Measurements from ENCODE around the gene FADS6.
A peak's percentile ranks its signal among the peaks of the same experiment; 100 is the strongest.

FADS6 gene

DNA sequence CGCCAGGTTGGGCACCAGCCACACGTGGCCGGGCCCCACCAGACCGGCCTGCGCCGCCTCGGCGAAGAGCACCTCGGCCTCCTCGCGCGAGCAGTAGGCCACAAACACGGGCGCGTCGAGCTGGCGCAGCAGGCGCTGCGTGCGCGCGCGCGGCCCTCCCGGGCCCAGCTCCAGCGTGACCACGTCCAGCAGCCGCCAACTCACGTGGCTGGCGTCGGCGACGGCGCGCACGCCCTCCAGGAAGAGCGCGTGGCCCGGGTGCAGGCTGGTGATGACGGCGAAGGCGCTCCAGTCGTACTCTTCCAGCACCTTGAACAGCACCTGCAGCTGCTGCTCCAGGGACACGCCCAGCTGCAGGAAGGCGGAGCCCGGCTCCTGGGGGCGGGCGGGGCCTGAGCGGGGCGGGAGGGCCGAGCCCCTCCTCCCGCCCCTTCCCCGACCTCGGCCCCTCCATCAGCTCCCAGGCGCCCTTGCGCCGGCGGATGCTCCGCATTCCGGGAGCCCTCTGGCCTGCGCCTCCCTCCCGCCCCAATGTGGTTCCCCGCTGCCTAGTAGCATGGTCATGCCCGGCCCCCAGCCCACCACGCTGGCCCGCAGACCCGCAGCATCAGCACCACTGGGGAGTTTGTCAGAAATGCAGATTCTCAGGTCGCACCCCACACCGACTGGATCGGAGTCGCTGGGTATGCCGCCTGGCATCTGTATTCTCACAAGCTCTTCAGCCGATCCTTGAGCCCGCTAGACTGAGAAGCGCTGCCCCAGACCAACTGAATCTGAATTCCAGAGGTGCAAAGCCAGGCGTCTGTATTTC is 41.0 kb downstream of the FADS6 start:
- DNase-seq (ENCODE audit: low spot score) = peak; percentile 91

DNA sequence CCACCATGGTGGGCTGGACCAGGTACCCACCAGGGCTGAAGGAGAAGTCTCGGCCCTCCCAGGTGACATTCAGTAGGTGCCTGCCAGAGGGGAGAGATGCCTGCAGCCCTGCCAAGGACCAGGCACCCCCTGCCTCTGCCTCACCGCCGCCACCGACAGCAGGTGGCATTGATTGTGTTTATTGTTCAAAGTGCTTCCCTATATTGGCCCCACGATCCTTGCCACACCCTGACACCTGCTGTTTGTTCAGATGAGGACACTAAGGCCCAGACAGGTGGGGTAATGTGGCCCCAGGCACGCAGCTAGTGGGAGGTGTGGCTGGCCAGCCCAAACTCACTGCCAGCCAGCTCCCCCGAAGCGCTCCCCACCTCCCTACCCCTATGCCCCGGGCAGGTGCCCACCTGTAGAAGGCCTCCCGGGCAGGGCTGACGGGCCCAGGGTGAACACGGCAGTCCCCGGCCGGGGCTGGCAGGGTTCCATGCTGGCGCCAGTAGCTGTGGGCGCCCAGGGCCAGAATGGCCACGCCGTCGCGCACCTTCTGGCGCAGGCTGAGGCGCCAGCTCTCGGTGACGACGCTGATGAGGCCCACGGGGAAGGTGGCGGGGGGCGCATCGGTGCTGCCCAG is 41.7 kb downstream of the FADS6 start:
- no peak for DNase-seq (ENCODE audit: low spot score)

DNA sequence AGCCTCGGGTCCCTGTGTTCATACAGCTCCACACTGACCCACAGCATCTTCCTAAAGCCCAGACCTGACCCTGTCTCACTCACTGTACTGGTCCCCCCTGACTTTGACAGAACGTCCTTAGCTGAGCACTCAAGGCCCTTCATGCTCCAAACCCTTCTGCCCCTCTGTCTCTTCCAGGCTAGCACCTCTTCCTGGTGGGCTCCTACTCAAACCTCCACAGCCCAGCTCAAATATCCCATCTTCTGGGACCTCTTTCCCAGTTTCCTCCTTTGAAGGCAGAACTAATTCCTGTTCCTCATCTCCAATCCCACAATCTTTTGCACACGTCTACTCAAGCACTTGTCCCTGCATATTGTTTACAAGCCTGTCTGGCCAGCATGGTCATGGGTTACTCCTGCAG is 42.5 kb downstream of the FADS6 start:
- no peak for DNase-seq (ENCODE audit: low spot score)

DNA sequence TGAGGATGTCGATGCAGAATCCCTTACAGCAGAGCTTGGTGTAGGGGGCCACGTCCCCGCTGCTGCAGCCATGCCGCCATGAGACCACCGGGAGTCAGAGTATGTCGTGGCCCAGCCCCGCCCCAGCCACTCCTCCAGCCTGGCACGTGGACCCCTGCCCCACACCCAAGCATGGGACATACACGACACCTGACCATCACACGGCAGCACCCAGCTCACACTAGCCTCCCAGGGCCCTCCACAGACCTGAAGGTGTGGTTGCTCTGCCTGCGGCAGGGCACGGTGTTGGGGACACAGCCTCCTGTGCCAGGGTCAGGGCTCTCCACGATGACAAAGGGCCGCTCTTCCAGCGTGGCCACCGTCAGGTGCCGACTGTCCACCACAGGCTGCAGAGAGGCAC is 43.1 kb downstream of the FADS6 start:
- no peak for DNase-seq (ENCODE audit: low spot score)

DNA sequence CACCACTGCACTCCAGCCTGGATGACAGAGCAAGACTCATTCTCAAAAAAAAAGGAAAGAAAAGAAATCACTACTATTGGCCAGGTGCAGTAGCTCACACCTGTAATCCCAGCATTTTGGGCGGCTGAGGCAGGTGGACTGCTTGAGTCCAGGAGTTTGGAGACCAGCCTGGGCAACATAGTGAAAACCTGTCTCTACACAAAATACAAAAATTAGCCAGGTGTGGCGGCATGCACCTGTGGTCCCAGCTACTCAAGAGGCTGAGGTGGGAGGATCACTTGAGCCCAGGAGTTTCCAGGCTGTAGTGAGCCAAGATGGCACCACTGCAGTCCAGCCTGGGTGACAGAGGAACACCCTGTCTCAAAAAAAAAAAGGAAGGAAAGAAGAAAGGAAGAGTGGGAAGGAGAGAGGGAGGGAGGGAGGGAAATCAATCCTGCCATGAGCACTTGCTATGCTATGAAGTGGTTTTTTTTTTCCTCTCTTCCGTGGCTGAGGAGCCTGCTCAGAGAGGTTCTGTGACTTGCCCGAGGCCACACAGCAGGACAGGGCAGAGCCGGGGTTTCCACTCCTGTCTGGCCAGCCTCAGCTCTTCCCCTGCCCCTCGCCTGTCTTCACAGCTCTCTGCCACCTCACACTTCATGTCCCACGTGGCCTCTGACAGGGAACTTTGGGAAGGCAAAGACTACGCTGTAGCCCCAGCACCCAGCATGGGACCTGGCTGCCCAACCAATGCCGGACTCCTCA is 44.6 kb downstream of the FADS6 start:
- no peak for DNase-seq (ENCODE audit: low spot score)

DNA sequence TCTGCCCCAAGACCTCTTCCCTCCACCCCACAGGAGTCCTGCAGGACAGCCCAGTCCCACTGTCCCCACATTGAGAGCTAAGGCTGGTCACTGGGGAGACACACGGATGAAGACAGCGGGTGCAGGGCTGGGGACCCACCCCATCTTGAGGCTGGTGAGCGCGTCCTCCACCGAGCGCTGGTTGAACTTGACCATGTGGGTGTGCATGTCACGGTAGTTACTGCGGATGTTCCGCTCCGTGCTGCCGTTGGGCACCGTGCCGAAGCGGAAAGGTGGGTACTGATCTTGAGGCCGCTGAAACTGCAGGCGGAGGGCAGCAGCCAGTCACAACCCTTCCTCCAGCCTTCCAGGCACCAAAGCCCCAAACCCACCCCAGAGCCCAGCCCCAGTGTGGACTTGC is 46.8 kb downstream of the FADS6 start:
- DNase-seq (ENCODE audit: low spot score) = no peak

DNA sequence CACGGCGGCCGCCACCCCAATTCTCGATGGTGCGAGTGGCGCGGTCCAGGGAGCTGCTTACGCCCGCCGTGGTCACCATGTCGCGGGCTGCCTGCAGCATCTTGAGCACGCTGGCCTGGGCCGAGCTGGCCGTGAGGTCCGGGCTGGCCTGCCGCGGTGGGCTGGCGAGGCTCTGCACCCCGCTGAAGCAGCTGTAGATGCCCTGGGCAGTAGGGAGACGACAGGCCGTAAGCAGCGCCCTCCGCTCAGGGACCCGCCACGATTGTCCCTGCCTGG is 50.1 kb downstream of the FADS6 start:
- DNase-seq (ENCODE audit: low spot score) = no peak

DNA sequence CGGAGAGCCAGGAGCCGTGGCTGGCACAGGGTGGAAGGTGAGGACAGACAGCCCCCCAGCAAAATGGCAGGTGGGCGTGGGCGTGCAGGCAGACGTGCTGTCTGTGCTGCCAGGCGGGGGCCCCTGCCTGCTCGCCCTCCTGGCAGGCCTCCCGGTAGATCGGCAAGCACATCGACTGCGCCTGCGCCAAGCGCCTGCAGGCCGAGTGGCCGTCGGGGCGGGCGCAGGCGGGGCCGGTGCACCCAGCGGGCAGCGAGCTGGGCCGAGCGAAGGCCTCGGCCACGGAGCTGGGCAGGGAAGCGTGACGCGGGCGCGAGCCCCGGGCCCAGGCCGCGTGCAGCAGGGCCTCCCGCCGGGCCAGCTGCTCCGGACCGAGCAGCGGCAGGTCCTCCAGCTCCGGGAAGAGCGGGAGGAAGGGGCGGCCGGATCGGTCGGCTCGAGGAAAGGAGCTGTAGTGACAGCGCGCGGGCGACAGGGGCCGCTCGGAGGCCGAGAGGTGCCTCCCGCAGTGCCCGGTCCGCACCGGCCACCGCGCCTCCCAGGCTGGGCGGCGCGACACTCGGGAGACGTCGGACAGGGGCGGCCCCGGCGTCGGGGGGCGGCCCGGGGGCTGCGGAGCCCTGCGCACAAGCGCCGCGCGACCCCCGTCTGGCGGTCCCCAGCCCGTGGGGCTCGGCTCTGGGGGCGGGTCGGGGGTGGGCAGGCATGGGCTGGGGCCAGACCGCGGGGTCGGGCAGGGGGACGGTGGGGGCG is 50.7 kb downstream of the FADS6 start:
- peak; percentile 91 for DNase-seq (ENCODE audit: low spot score)

DNA sequence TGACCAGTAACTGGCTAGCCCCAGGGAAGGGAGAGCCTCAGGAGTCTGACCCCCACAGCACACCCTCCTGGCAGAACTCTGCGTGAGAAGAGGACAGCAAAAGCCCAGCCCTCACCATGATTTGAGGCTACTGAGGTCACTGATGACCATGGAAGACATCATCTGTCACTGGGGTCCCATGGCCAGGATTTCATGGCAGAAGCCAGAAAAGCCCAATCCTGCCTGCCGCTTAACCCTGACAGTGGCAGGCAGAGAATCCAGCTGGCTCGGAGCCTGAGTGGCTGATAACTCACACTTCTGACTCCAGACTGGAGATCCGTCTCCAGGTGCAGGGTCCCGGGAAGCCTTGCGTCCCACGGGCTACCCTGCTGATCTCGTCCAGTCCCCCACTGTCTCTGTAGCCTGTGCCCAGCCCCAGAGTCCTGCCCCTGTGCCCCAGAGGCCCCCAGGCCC is 51.3 kb downstream of the FADS6 start:
- no peak for DNase-seq (ENCODE audit: low spot score)

DNA sequence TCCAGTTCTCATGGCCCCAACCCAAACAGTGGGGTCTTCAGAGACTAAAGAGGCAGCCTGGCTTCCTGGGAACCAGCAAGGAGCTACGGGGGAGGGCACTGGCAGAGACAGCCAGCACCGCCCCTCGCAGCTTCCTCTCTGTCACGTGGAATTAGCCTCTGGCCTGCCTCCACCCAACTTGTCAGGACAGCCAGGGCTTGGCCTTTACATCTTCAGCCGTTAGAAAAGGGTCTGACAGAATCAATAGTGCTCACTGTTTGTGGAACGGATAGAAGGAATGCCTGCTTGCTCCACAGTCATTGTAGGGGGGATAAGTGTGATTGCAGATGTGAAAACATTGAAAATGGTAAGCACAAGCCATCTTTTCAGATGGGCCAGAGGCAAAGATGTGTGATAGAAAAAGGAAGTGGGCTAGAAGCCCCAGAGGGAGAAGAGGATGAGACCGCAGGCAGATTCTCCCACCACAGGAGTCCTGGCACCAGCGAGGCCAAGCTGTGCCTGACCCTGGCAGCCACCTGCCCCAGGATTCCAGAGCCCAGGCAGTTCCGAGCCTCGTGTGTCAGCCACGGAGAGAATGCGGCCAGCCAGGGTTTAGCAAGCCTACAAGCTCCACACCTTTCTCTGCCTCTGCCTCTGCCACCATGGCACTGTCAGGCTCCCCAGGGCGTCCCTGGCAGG is 52.3 kb downstream of the FADS6 start:
- DNase-seq (ENCODE audit: low spot score) = no peak

DNA sequence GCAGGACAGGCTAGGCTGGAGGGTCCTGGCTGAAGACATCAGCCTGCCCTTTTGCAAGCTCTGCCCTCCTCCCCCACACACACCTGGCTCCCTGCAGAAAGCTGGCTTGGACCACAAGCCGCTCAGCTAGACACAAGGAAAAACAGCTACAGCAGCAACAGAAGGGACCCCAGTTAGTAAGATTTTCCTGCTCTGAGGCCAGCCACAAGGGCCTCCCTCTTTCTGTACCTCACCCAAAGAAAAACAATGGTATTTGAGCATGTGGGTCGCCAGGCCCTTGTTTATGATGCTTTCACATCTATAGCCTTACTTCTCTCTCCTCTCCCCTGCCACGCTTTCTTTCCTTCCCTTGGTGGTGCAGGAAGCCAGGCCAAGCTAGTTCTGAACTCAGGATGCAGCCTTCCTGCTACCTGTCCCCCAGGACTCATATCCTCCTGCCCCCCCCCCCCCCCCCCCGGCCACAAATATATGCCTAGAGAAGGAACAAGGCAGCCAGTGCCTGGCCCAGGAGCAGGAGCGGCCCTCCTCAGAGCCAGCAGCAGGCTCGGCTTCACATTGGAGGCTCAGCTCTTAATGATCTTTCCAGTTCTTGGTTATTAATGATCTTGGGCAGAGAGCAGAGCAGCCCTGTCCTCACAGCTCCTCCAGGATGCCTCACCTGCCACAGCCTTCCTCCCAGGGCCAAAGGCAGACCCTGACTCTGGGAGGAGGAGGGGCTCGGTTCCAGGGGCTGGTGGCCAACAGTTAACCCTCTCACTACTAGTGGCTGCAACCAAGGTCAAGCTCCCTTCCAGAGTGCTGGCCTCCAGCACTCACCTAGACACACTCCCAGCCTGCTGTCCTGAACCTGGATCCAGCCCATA is 53.2 kb downstream of the FADS6 start:
- DNase-seq (ENCODE audit: low spot score) = no peak

DNA sequence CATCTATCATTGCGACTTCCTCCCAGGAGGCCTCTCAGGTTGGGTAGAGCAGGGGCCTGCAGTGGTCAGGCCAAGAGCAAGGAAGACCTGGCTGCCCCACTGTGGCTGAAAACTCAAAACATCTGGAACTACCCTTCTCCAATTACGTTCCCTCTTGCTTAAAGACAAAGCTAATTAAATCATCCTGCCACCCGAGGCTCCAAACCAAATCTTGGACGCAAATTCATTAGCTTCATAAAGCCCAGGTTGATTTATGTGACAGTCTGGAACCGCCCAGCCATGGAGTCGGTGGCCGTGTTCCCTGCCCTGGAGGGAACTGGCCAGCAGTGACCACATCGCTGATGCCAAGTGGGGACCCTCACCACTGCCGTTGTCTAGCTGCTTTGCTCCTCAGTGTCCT is 55.2 kb downstream of the FADS6 start:
- DNase-seq (ENCODE audit: low spot score) = no peak

DNA sequence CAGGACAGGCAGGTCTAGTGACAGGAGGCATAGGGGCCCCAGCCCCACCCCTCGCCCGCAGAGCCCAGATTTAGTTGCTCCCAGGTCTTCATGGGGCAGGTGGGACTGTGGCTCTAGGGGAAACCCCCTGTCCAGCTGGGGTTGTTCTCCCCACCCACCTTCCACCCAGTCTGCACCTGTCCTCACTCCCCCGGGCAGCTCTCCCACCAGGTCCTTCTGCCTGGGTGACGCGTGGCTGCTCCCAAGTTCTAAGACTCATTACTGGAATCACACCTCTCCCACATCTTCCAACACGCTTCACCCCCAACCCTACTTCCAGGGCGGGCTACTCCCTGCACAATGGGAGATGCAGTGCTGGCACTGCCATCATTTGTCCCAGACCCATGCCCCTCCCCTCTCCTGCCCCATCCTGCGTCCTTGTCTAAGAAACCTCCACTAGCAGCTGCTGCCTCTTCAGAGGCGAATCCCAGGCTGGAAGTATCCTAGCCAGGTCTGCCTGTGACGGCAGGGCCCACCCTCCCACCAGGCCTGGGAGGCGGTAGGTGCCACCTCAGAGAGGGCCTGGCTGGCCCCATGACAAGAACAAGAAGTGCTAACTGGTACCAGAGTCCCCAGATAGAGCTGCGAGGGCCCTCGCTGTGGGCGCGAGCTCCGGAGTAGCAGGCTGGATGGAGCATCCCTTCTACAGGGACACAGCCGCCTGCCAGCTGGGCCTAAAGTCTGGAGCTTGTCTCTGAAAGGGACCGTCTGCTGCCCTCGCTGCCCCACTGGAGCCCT is 56.6 kb downstream of the FADS6 start:
- DNase-seq (ENCODE audit: low spot score) = no peak

DNA sequence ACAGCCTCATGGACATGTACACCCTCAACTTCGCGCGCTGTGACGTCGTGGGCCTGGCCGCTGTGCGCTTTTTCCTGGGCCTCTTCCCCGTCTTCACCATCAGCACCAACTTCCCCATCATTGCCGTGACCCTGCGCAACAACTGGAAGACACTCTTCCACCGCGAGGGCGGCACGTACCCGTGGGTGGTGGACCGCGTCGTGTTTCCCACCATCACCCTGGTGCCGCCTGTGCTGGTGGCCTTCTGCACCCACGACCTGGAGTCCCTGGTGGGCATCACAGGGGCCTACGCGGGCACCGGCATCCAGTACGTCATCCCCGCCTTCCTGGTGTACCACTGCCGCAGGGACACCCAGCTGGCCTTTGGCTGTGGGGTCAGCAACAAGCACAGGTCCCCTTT is 57.2 kb downstream of the FADS6 start:
- DNase-seq (ENCODE audit: low spot score) = no peak

DNA sequence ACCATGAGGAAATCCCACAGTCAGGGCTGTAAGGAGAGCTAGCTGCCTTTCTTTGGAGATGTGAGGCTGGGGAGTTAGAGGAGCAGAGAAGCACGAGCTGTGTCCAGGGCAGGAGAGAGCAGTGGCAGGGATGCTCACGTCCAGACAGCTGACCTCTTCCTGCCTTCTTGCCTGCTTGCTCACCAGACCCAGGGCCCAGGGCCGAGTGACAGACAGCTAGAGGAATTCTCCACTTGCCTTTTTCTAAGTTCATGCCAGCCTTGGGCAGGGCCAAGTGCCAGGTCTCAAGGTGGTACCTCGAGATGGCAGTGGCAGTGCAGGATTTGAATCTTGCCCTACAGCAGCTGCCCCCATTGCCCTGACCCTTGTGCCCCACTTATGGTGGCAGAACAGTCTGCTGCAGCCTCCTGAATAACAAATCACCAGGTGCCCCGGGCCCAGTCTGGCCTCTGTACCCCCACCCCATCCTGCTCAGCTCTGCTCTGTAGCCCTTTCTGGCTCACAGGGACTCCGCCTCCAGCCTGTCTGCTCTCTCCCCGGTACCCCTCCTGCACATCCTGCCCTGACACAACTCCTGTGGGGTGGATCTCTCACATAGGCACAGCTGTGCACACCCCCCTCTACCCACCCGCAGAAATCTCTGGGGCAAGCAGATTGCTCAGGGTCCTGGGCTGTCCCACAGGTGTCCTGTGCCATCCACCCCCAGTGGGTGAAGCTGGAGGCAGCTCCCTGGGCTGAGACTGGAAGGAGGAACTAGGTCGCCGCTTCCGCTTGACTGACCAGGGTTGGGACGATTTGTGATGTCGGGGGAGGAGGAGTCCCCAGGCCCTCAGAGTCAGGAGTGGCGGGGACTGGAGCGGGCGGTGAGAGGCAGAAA is 59.7 kb downstream of the FADS6 start:
- peak; percentile 78 for DNase-seq (ENCODE audit: low spot score)

DNA sequence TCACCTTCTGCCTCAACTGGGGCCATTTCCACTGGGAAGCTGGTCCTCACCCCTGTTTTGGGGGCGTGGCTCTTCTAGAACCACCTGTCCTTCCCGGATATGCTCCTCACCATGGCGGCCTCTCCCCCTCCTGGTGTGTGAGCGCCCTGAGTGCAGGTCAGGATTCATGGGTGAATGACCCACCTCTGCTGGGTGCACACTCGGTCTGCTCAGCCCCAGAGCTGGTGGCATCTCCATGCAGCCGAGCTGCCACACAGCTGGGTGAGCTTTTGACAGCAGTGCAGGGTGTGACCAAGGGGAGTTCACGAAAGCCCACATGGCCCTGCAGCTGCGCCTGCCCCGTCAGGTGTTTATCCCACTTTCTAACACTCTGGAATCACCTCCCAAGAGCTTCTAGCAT is 61.0 kb downstream of the FADS6 start:
- DNase-seq (ENCODE audit: low spot score) = no peak

DNA sequence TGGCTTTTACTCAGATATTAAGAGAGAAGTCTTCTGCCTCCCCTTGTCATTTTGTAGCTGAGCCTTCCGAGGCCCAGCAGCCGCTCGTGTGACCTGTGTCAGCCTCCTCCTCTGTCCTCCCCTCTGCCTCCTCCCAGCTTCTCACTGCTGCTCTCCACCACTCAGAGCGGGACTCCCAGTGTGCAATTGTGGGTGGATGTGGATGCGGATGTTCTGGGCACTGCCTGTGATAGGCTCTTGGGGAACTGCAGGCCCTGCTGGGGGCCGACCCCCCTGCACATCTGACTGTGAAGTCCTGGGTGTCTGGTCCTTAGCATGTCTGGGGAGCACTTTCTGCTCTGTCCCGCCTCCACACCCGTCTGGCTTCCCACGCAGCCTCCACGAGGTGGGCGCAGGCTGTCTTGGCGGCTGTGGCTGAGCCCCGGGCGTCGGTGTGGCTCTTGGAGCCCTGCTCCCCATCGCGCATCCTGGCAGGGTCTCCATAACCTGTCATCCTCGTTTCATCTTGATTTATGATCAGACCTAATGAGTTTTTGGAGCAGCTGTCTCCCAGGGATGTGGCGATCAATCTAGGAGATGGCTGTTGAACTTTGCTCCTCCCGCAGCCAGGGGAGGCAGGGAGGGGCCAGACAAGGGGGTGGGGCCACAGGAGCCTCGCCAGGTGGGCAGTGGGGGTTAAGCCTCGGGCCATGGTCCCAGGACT is 61.8 kb downstream of the FADS6 start:
- no peak for DNase-seq (ENCODE audit: low spot score)

DNA sequence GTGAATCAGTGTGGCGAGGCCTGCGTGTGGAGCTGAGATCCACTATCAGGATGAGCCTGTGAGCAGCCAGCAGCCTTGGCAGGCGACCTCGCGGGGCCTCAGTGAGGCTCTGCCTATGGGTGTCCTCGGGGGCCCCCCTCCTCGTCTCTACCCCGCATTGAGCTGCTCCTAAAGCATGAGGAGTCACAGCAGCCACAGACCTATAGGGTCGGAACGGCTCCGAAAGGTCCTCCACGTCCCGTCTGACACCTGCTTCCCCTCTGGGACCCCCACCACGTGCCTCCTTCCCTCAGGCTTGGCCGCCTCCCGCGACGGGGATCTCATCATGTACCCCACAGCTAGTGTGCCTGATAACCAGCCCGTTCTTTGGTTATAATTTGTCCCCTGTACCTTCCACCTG is 62.6 kb downstream of the FADS6 start:
- no peak for DNase-seq (ENCODE audit: low spot score)

DNA sequence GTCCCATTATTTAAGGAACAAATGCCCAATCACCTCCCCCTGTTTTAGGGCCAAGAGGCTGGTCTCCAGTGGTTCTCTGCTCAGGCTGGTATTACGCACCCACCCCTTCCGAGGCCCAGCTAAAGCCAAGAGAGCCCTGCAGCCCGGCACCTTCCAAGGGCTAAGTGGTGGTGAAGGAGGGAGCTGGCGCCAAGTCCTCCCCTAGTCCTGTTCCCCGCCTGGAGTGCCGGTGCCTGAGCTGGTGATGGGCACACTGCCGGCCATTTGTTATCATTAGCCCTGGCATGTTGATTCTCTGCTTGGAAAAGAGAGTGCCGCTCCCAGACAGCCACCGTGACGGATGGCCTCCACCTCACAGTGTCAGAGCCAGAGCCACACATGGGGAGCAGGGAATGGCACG is 65.6 kb downstream of the FADS6 start:
- no peak for DNase-seq (ENCODE audit: low spot score)

All from ecto neural progenitor cell (in vitro differentiated cells).